Transverse colon (tissue), 4 donors: ENCODE data around the gene ARVCF.

Experiments
- CTCF ChIP-seq, 5 experiments: fragments of 200-600 bp in 3 of 5; fragments of 450-650 bp in 2 of 5; sonication (generic) in 3 of 5; IDR thresholded peaks; 1 replicate in 2 of 5; 2 replicates in 3 of 5; pipeline ENCODE4 v1.5.1; 2016 to 2017; ENCODE audit warnings: antibody characterized with exemption in 5 of 5, inconsistent platforms in 3 of 5, mild to moderate bottlenecking in 2 of 5, moderate library complexity in 1 of 5
- EP300 ChIP-seq: sonication (generic); formaldehyde crosslinking; IDR thresholded peaks from one replicate; pipeline ENCODE4 v1.6.1; 2017; ENCODE audit warnings: antibody characterized with exemption, low read depth
- POLR2A ChIP-seq: fragments of 450-650 bp; IDR thresholded peaks from one replicate; pipeline ENCODE4 v1.6.1; 2016; ENCODE audit warnings: antibody characterized with exemption, mild to moderate bottlenecking, moderate library complexity
- POLR2AphosphoS5 ChIP-seq, 3 donors: sonication (generic); formaldehyde crosslinking; IDR thresholded peaks; one replicate each; pipeline ENCODE4 v1.6.1; 2016; ENCODE audit warnings: antibody characterized with exemption in 3 of 3

GRCh38 chr22:19991395-19991644, 25.3 kb downstream of the ARVCF start:
- TF ChIP-seq CTCF (IDR thresholded peaks at IDR 0.05) (no peak), EP300 (no peak), POLR2AphosphoS5 (IDR thresholded peaks at IDR 0.05) (no peak), POLR2A (no peak)
